Neural cell (in vitro differentiated cells): ENCODE measurements around the gene DNAAF2. TPM values are rescaled to one million over a fixed set of nuclear protein-coding genes. Genes with fewer than 3 reads are reported as not detected.
A peak's percentile ranks its signal among the peaks of the same experiment; 100 is the strongest.

Experiments used
- H2AFZ ChIP-seq: fragments of 200-600, 300-800 bp; sonication (generic), shearing (Covaris generic); 2 replicates; pipeline ENCODE4 v1.6.0; 2014; ENCODE audit warnings: low read depth, mild to moderate bottlenecking, antibody characterized with exemption, low read length, moderate library complexity
- H3F3A ChIP-seq: fragments of 200-600 bp; shearing (Covaris generic); 2 replicates; pipeline ENCODE4 v1.6.1; 2016; ENCODE audit warnings: mild to moderate bottlenecking, moderate library complexity, mixed read lengths, antibody characterized with exemption, low read length; ENCODE audit not compliant: insufficient read depth, poor library complexity, severe bottlenecking
- H3K27ac ChIP-seq: fragments of 200-600, 300-800 bp; sonication (generic), shearing (Covaris generic); 2 replicates; pipeline ENCODE4 v1.5.1; 2014; ENCODE audit warnings: mild to moderate bottlenecking, low read length, moderate library complexity
- H3K27me3 ChIP-seq: fragments of 300-800, 200-600 bp; sonication (generic), shearing (Covaris generic); 2 replicates; pipeline ENCODE4 v1.6.0; 2014; ENCODE audit warnings: mild to moderate bottlenecking, low read depth, low read length, moderate library complexity; ENCODE audit not compliant: insufficient read depth
- H3K36me3 ChIP-seq: fragments of 300-800, 200-600 bp; sonication (generic), shearing (Covaris generic); 2 replicates; pipeline ENCODE4 v1.5.1; 2014; ENCODE audit warnings: mild to moderate bottlenecking, antibody characterized with exemption, low read length, moderate library complexity; ENCODE audit not compliant: insufficient read depth
- H3K4me2 ChIP-seq: fragments of 300-800, 200-600 bp; sonication (generic), shearing (Covaris generic); 2 replicates; pipeline ENCODE4 v1.6.0; 2014; ENCODE audit warnings: mild to moderate bottlenecking, low read length
- H3K4me3 ChIP-seq: fragments of 300-800, 200-600 bp; sonication (generic), shearing (Covaris generic); 2 replicates; pipeline ENCODE4 v1.5.1; 2014; ENCODE audit warnings: mild to moderate bottlenecking, low read length, moderate library complexity
- H3K79me2 ChIP-seq: fragments of 200-600 bp; shearing (Covaris generic); replicated peaks from 2 replicates; pipeline ENCODE4 v1.6.0; 2014; ENCODE audit warnings: mild to moderate bottlenecking, low read length, moderate library complexity; ENCODE audit not compliant: insufficient read depth
- H3K9ac ChIP-seq: fragments of 300-800, 200-600 bp; sonication (generic), shearing (Covaris generic); 2 replicates; pipeline ENCODE4 v1.6.1; 2016; ENCODE audit warnings: mild to moderate bottlenecking, low read length, mixed read lengths
- H3K9me2 ChIP-seq: fragments of 200-600 bp; shearing (Covaris generic); 2 replicates; pipeline ENCODE4 v1.6.1; 2016; ENCODE audit warnings: mild to moderate bottlenecking, low read length, mixed read lengths; ENCODE audit not compliant: insufficient read depth
- H3K9me3 ChIP-seq: fragments of 200-600, 300-800 bp; sonication (generic), shearing (Covaris generic); 2 replicates; pipeline ENCODE4 v1.6.1; 2016; ENCODE audit warnings: mild to moderate bottlenecking, mixed run types, low read length, moderate library complexity, mixed read lengths
- H4K20me1 ChIP-seq: fragments of 200-600 bp; shearing (Covaris generic); 2 replicates; pipeline ENCODE4 v1.6.1; 2016; ENCODE audit warnings: mild to moderate bottlenecking, mixed run types; ENCODE audit not compliant: insufficient read depth
- EP300 ChIP-seq: fragments of 450-650 bp; conservative IDR thresholded peaks from 2 replicates; pipeline ENCODE4 v1.6.1; 2014; ENCODE audit warnings: antibody characterized with exemption, mild to moderate bottlenecking, moderate library complexity; ENCODE audit not compliant: poor library complexity, severe bottlenecking
- EZH2 ChIP-seq: fragments of 200-600, 300-800 bp; shearing (Covaris generic), sonication (generic); IDR thresholded peaks from 2 replicates; pipeline ENCODE4 v1.6.1; 2014; ENCODE audit warnings: antibody characterized with exemption, low read length, borderline replicate concordance, mild to moderate bottlenecking; ENCODE audit not compliant: insufficient read depth, poor library complexity, severe bottlenecking
- MXI1 ChIP-seq: fragments of 450-650 bp; conservative IDR thresholded peaks from 2 replicates; pipeline ENCODE4 v1.6.1; 2014; ENCODE audit warnings: antibody characterized with exemption, mild to moderate bottlenecking; ENCODE audit not compliant: poor library complexity, severe bottlenecking
- POLR2AphosphoS5 ChIP-seq: IDR thresholded peaks from 2 replicates; pipeline ENCODE4 v1.6.1; 2012
- RAD21 ChIP-seq: fragments of 450-650 bp; conservative IDR thresholded peaks from 2 replicates; pipeline ENCODE4 v1.6.1; 2014; ENCODE audit warnings: antibody characterized with exemption, mild to moderate bottlenecking, moderate library complexity
- SMC3 ChIP-seq: fragments of 450-650 bp; conservative IDR thresholded peaks from 2 replicates; pipeline ENCODE4 v1.6.1; 2014; ENCODE audit warnings: antibody characterized with exemption, mild to moderate bottlenecking, moderate library complexity; ENCODE audit not compliant: poor library complexity
- TAF1 ChIP-seq: IDR thresholded peaks from 2 replicates; pipeline ENCODE4 v1.6.1; 2012; ENCODE audit warnings: low read depth
- polyA plus RNA-seq: library from polyadenylated mRNA; depleted of rRNA; stranded (reverse); fragments of >200 nt; gene quantifications from 2 replicates; pipeline ENCODE4 v1.2.3, GENCODE V29; 2014
- TF ChIP-seq, protein P1 (sequence below): IDR thresholded peaks from 2 replicates; pipeline ENCODE4 v1.6.1; 2012; ENCODE audit warnings: borderline replicate concordance
- TF ChIP-seq, protein P2 (sequence below): fragments of 450-650 bp; IDR thresholded peaks from 2 replicates; pipeline ENCODE4 v1.5.1; 2014; ENCODE audit warnings: antibody characterized with exemption, mild to moderate bottlenecking, moderate library complexity; ENCODE audit not compliant: poor library complexity, severe bottlenecking

Gene DNAAF2
- polyA plus RNA-seq, 1 donor from 2014 or later = 41.6 TPM

DNA sequence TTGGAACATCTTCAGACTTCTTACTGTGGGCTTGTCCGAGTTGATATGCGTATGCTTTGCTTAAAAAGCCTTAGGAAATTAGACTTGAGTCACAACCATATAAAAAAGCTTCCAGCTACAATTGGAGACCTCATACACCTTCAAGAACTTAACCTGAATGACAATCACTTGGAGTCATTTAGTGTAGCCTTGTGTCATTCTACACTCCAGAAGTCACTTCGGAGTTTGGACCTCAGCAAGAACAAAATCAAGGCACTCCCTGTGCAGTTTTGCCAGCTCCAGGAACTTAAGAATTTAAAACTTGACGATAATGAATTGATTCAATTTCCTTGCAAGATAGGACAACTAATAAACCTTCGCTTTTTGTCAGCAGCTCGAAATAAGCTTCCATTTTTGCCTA is 27.5 kb downstream of the DNAAF2 start:
- Histone ChIP-seq H3K79me2 (no peaks in the 10 kb centered on the region), H3K4me2 (no peak overlapping the region), H3K27ac (no peak overlapping the region), H3F3A (no peaks in the 10 kb centered on the region), H4K20me1 (no peaks in the 10 kb centered on the region), H3K4me3 (no peak overlapping the region), H3K27me3 (no peaks in the 10 kb centered on the region), H3K9me3 (no peaks in the 10 kb centered on the region), H3K9me2 (no peaks in the 10 kb centered on the region), H3K9ac (no peak overlapping the region), H2AFZ (no peak overlapping the region), H3K36me3 (no peaks in the 10 kb centered on the region)
- TF ChIP-seq, protein P1, sequence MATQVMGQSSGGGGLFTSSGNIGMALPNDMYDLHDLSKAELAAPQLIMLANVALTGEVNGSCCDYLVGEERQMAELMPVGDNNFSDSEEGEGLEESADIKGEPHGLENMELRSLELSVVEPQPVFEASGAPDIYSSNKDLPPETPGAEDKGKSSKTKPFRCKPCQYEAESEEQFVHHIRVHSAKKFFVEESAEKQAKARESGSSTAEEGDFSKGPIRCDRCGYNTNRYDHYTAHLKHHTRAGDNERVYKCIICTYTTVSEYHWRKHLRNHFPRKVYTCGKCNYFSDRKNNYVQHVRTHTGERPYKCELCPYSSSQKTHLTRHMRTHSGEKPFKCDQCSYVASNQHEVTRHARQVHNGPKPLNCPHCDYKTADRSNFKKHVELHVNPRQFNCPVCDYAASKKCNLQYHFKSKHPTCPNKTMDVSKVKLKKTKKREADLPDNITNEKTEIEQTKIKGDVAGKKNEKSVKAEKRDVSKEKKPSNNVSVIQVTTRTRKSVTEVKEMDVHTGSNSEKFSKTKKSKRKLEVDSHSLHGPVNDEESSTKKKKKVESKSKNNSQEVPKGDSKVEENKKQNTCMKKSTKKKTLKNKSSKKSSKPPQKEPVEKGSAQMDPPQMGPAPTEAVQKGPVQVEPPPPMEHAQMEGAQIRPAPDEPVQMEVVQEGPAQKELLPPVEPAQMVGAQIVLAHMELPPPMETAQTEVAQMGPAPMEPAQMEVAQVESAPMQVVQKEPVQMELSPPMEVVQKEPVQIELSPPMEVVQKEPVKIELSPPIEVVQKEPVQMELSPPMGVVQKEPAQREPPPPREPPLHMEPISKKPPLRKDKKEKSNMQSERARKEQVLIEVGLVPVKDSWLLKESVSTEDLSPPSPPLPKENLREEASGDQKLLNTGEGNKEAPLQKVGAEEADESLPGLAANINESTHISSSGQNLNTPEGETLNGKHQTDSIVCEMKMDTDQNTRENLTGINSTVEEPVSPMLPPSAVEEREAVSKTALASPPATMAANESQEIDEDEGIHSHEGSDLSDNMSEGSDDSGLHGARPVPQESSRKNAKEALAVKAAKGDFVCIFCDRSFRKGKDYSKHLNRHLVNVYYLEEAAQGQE = no peak
- no peak for TF ChIP-seq TAF1
- TF ChIP-seq SMC3 = no peak
- TF ChIP-seq RAD21 = no peak
- no peak for TF ChIP-seq EZH2
- TF ChIP-seq EP300 = no peak
- no peak for TF ChIP-seq POLR2AphosphoS5
- TF ChIP-seq, protein P2, sequence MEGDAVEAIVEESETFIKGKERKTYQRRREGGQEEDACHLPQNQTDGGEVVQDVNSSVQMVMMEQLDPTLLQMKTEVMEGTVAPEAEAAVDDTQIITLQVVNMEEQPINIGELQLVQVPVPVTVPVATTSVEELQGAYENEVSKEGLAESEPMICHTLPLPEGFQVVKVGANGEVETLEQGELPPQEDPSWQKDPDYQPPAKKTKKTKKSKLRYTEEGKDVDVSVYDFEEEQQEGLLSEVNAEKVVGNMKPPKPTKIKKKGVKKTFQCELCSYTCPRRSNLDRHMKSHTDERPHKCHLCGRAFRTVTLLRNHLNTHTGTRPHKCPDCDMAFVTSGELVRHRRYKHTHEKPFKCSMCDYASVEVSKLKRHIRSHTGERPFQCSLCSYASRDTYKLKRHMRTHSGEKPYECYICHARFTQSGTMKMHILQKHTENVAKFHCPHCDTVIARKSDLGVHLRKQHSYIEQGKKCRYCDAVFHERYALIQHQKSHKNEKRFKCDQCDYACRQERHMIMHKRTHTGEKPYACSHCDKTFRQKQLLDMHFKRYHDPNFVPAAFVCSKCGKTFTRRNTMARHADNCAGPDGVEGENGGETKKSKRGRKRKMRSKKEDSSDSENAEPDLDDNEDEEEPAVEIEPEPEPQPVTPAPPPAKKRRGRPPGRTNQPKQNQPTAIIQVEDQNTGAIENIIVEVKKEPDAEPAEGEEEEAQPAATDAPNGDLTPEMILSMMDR = no peak
- TF ChIP-seq MXI1 = no peak

DNA sequence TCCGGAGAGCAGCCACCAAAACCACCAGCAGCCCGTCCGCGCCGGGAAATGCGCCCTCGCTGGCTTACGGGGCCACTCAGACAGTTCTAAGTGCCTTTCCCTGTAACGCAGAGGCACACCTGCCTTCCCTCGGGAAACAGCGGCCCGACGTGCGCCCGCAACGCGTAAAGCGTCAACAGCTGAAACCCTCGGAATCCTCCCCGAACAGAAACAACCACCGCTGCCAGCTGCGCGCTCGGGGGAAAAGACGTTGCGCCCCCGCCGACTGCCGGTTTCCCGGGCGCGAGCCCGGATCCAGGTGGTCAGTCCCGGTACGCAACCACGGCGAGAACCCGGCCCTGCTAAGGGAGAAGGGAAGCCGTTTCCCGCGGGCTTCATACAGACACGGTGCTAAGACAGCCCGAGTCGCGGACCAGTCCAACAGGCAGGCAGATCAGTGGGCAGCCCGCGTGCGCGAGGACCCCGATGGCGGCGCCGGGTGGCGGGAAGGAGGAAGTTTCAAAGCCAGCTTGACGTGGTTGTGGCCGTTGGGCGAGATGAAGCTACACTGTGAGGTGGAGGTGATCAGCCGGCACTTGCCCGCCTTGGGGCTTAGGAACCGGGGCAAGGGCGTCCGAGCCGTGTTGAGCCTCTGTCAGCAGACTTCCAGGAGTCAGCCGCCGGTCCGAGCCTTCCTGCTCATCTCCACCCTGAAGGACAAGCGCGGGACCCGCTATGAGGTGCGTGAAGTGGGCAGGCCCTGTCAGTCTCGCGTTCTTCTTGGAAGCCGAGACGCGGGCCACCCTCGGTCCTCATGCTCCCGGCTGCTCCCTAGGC is 36.4 kb downstream of the DNAAF2 start, which contains the start of gene LRR1:
Gene LRR1, plus strand, starts transcription at position 456 of the 816 bp plus-strand sequence. Its CDS starts 81 bp downstream, at position 537.
- Histone ChIP-seq H3K4me3 (peak within 1 kb of the TSS; percentile 98), H3K79me2 (no peaks in the 10 kb centered on the region), H3F3A (no peaks in the 10 kb centered on the region), H3K27me3 (no peaks in the 10 kb centered on the region), H3K36me3 (no peaks in the 10 kb centered on the region), H3K9me2 (no peaks in the 10 kb centered on the region), H4K20me1 (no peaks in the 10 kb centered on the region), H3K9me3 (no peaks in the 10 kb centered on the region), H3K27ac (peak within 1 kb of the TSS; percentile 84), H3K9ac (peak within 1 kb of the TSS; percentile 81), H2AFZ (peak within 1 kb of the TSS; percentile 91), H3K4me2 (peak within 1 kb of the TSS; percentile 80)
- peak; percentile 64 for TF ChIP-seq POLR2AphosphoS5
- TF ChIP-seq EP300 = peak; percentile 72
- TF ChIP-seq, protein P1 = peak; percentile 74
- TF ChIP-seq EZH2 = no peak
- peak; percentile 58 for TF ChIP-seq SMC3
- TF ChIP-seq, protein P2 = peak; percentile 35
- TF ChIP-seq RAD21 = peak; percentile 42
- peak; percentile 37 for TF ChIP-seq TAF1
- peak; percentile 92 for TF ChIP-seq MXI1
